ENCODE measurements around the gene ERN2.

DNA sequence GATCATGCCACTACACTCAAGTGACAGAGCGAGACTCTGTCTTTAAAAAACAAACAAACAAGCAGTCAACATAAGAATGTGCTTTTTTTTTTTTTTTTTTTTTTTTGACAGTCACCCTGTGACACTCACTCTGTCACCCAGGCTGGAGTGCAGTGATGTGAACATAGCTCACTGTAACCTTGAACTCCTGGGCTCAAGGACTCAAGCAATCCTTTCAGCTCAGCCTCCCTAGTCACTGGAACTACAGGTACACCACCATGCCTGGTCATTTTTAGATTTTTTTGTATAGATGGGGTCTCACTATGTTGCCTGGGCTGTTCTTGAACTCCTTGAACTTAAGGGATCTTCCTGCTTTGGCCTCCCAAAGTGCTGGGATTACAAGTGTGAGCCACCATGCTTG lies 26.5 kb upstream of the ERN2 start:
- no peak for TF ChIP-seq ZNF124 (CRISPR knock-in tag; IDR thresholded peaks at IDR 0.05)
- no peak for TF ChIP-seq BRCA1 (IDR thresholded peaks at IDR 0.05)
- TF ChIP-seq BRCA1 (CRISPR knock-in tag; IDR thresholded peaks at IDR 0.05): no peak
- TF ChIP-seq ZBTB8A (IDR thresholded peaks at IDR 0.05; ENCODE audit: partially characterized antibody): no peak
- no peak for TF ChIP-seq ZNF212 (CRISPR knock-in tag; IDR thresholded peaks at IDR 0.05)
- TF ChIP-seq CHCHD3 (CRISPR knock-in tag; IDR thresholded peaks at IDR 0.05): no peak
- TF ChIP-seq, protein P1, sequence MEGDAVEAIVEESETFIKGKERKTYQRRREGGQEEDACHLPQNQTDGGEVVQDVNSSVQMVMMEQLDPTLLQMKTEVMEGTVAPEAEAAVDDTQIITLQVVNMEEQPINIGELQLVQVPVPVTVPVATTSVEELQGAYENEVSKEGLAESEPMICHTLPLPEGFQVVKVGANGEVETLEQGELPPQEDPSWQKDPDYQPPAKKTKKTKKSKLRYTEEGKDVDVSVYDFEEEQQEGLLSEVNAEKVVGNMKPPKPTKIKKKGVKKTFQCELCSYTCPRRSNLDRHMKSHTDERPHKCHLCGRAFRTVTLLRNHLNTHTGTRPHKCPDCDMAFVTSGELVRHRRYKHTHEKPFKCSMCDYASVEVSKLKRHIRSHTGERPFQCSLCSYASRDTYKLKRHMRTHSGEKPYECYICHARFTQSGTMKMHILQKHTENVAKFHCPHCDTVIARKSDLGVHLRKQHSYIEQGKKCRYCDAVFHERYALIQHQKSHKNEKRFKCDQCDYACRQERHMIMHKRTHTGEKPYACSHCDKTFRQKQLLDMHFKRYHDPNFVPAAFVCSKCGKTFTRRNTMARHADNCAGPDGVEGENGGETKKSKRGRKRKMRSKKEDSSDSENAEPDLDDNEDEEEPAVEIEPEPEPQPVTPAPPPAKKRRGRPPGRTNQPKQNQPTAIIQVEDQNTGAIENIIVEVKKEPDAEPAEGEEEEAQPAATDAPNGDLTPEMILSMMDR (IDR thresholded peaks at IDR 0.05 in 2 of 3, conservative IDR thresholded peaks at IDR 0.05 in 1 of 3; ENCODE audit: insufficient read depth in 2 of 3, low read depth in 1 of 3, low read length in 3 of 3): no peak
- TF ChIP-seq CBFB (CRISPR knock-in tag; IDR thresholded peaks at IDR 0.05): no peak
- no peak for TF ChIP-seq POLR2A (conservative IDR thresholded peaks at IDR 0.05)
